IMR-90 (cell line): Measurements from ENCODE around the gene MECP2. TPM values are rescaled to one million over a fixed set of nuclear protein-coding genes. Genes with fewer than 3 reads are reported as not detected.

Experiments used
- ATAC-seq: fragments of 200-7000 bp; cut with Tn5 transposase; 2 replicates; pipeline ENCODE4 v1.9.1; 2020; ENCODE audit warnings: low read depth, mild to moderate bottlenecking, moderate library complexity
- BruUV-seq: library from RNA; stranded (reverse); fragments of 400-500 nt; replicated peaks from 2 replicates; lab custom pipeline; 2021; lab: Mats Ljungman, UMichigan
- CTCF ChIA-PET: fragments of 300-600 bp; formaldehyde crosslinking; extraction: SDS; loops from one replicate; lab custom pipeline; 2021; ENCODE audit warnings: antibody characterized with exemption; lab: Yijun Ruan, JAX
- POLR2A ChIA-PET: fragments of 300-600 bp; sonication (Branson Sonifier 250); formaldehyde crosslinking; loops from one replicate; lab custom pipeline; 2022; ENCODE audit warnings: antibody characterized with exemption; ENCODE audit not compliant: unreplicated experiment; lab: Charles Lee
- DNase-seq: peaks from one replicate; pipeline ENCODE4 v3.0.0; 2013
- H2AFZ ChIP-seq: replicated peaks from 2 replicates; pipeline ENCODE3; 2013; ENCODE audit warnings: low read length, mild to moderate bottlenecking; ENCODE audit not compliant: poor library complexity
- H2AK5ac ChIP-seq: 2 replicates; pipeline ENCODE4 v1.6.1; 2013; ENCODE audit warnings: low read depth, low read length, inconsistent platforms
- H2AK9ac ChIP-seq: replicated peaks from 2 replicates; pipeline ENCODE3; 2013; ENCODE audit warnings: mild to moderate bottlenecking, low read depth, low read length, moderate library complexity; ENCODE audit not compliant: poor library complexity
- H2BK120ac ChIP-seq: 2 replicates; pipeline ENCODE4 v1.6.1; 2013; ENCODE audit warnings: low read depth, low read length, inconsistent platforms
- H2BK15ac ChIP-seq: 3 replicates; pipeline ENCODE4 v1.6.1; 2013; ENCODE audit warnings: low read depth, low read length, inconsistent platforms
- H2BK20ac ChIP-seq: 2 replicates; pipeline ENCODE4 v1.6.1; 2013; ENCODE audit warnings: low read depth, mild to moderate bottlenecking, inconsistent platforms, low read length, moderate library complexity
- H2BK5ac ChIP-seq: 2 replicates; pipeline ENCODE4 v1.6.1; 2013; ENCODE audit warnings: mild to moderate bottlenecking, low read depth, low read length, inconsistent platforms; ENCODE audit not compliant: poor library complexity, severe bottlenecking
- H3K14ac ChIP-seq: replicated peaks from 2 replicates; pipeline ENCODE4 v1.6.1; 2013; ENCODE audit warnings: low read depth, low read length, inconsistent platforms
- H3K18ac ChIP-seq: 2 replicates; pipeline ENCODE4 v1.6.1; 2013; ENCODE audit warnings: low read depth, low read length, control low read depth
- H3K23ac ChIP-seq: 2 replicates; pipeline ENCODE4 v1.6.1; 2013; ENCODE audit warnings: low read depth, low read length, inconsistent platforms
- H3K27ac ChIP-seq: 2 replicates; pipeline ENCODE4 v1.5.1; 2013; ENCODE audit warnings: mild to moderate bottlenecking, control low read depth, low read length; ENCODE audit not compliant: insufficient read depth
- H3K27me3 ChIP-seq: 2 replicates; pipeline ENCODE4 v1.6.1; 2013; ENCODE audit warnings: low read length; ENCODE audit not compliant: control insufficient read depth, insufficient read depth
- H3K36me3 ChIP-seq: 2 replicates; pipeline ENCODE4 v1.6.1; 2013; ENCODE audit warnings: low read length, mixed read lengths; ENCODE audit not compliant: control insufficient read depth, insufficient read depth
- H3K4ac ChIP-seq: 2 replicates; pipeline ENCODE4 v1.6.1; 2013; ENCODE audit warnings: low read depth, low read length, inconsistent platforms
- H3K4me1 ChIP-seq: 2 replicates; pipeline ENCODE4 v1.6.1; 2013; ENCODE audit warnings: low read length, mixed read lengths; ENCODE audit not compliant: control insufficient read depth, insufficient read depth
- H3K4me2 ChIP-seq: 2 replicates; pipeline ENCODE4 v1.6.1; 2013; ENCODE audit warnings: low read depth, mild to moderate bottlenecking, control low read depth, low read length, moderate library complexity
- H3K4me3 ChIP-seq: 2 replicates; pipeline ENCODE4 v1.5.1; 2013; ENCODE audit warnings: low read depth, mild to moderate bottlenecking, control low read depth, low read length, moderate library complexity; ENCODE audit not compliant: insufficient read depth
- H3K56ac ChIP-seq: 2 replicates; pipeline ENCODE4 v1.6.1; 2013; ENCODE audit warnings: low read length, inconsistent platforms; ENCODE audit not compliant: insufficient read depth; ENCODE audit errors: extremely low read depth
- H3K79me1 ChIP-seq, 2 experiments: 2 replicates each; pipeline ENCODE4 v1.6.1; 2013; ENCODE audit warnings: low read length in 2 of 2, inconsistent platforms in 1 of 2, low read depth in 1 of 2
- H3K9ac ChIP-seq: 2 replicates; pipeline ENCODE4 v1.6.1; 2013; ENCODE audit warnings: low read depth, low read length, control low read depth
- H3K9me1 ChIP-seq: 2 replicates; pipeline ENCODE4 v1.6.1; 2013; ENCODE audit warnings: low read length, inconsistent platforms; ENCODE audit not compliant: insufficient read depth
- H3K9me3 ChIP-seq: 2 replicates; pipeline ENCODE4 v1.6.1; 2013; ENCODE audit warnings: low read length; ENCODE audit not compliant: control insufficient read depth, insufficient read depth
- H4K20me1 ChIP-seq: 2 replicates; pipeline ENCODE4 v1.6.1; 2013; ENCODE audit warnings: low read length, inconsistent platforms; ENCODE audit not compliant: insufficient read depth
- H4K5ac ChIP-seq: 2 replicates; pipeline ENCODE4 v1.6.1; 2013; ENCODE audit warnings: mild to moderate bottlenecking, low read depth, low read length, control low read depth
- H4K8ac ChIP-seq, 2 experiments: 2 replicates each; pipeline ENCODE4 v1.6.1; 2013; ENCODE audit warnings: low read depth in 2 of 2, low read length in 2 of 2, control low read depth in 1 of 2, inconsistent platforms in 1 of 2
- H4K91ac ChIP-seq: 2 replicates; pipeline ENCODE4 v1.6.1; 2013; ENCODE audit warnings: low read depth, low read length, inconsistent platforms; ENCODE audit not compliant: insufficient read depth
- CHD1 ChIP-seq: IDR thresholded peaks from 2 replicates; pipeline ENCODE4 v1.6.1; 2012; ENCODE audit warnings: low read depth, low read length, improper control_type of control experiment
- FOS ChIP-seq: fragments of 150-350 bp; IDR thresholded peaks from 2 replicates; pipeline ENCODE4 v1.6.1; 2016; ENCODE audit warnings: low read depth, low read length
- MAFK ChIP-seq: IDR thresholded peaks from 2 replicates; pipeline ENCODE4 v1.6.1; 2012; ENCODE audit warnings: low read depth, low read length, improper control_type of control experiment
- RCOR1 ChIP-seq: IDR thresholded peaks from 2 replicates; pipeline ENCODE4 v1.6.1; 2012; ENCODE audit warnings: mild to moderate bottlenecking, low read length, improper control_type of control experiment; ENCODE audit not compliant: insufficient replicate concordance
- USF2 ChIP-seq: fragments of 150-350 bp; IDR thresholded peaks from 2 replicates; pipeline ENCODE4 v1.6.1; 2017; ENCODE audit warnings: mild to moderate bottlenecking, antibody characterized with exemption, low read length, low read depth
- WGBS, 2 experiments: methylation state at CpG; one replicate each; pipeline versions ENCODE4 v1.1.5 to v1.1.7; 2013; ENCODE audit warnings: missing lambda C conversion rate in 2 of 2; ENCODE audit not compliant: insufficient read length in 1 of 2; ENCODE audit errors: extremely low coverage in 2 of 2; 5-methylcytosine and 5-hydroxymethylcytosine counted together
- dilution Hi-C: fragments of 300-500 bp; cut with HindIII; formaldehyde crosslinking; loops from one replicate; pipeline ENCODE4 v1.14.3; 2018; ENCODE audit warnings: low sequenced_read_pairs; ENCODE audit not compliant: unreplicated experiment
- in situ Hi-C: fragments of 300-500 bp; cut with MboI; formaldehyde crosslinking; loops from 3 replicates; pipeline ENCODE4 v1.14.3; 2019; ENCODE audit warnings: low sequenced_read_pairs, inconsistent platforms, mixed read lengths
- intact Hi-C: fragments of 100-400 bp; cut with micrococcal nuclease; formaldehyde crosslinking; loops from 2 replicates; pipeline ENCODE4 v1.10.0; 2022
- polyA plus RNA-seq, 3 experiments: library from polyadenylated mRNA; depleted of rRNA; stranded (reverse); fragments of >200 nt; gene quantifications; 2 replicates each; pipeline ENCODE4 v1.2.3, GENCODE V29; 2012; ENCODE audit warnings: low replicate concordance in 1 of 3
- total RNA-seq: library from RNA; depleted of rRNA; stranded (reverse); fragments of >200 nt; gene quantifications from 2 replicates; pipeline ENCODE4 v1.2.3, GENCODE V29; 2012
- TF ChIP-seq, protein P1 (sequence below): fragments of 150-350 bp; IDR thresholded peaks from 2 replicates; pipeline ENCODE4 v1.6.1; 2016; ENCODE audit warnings: low read depth, mild to moderate bottlenecking, low read length, moderate library complexity, borderline replicate concordance

Gene MECP2
- total and polyA plus RNA-seq, 2 of the 4 experiments (the other 2 are of a cell fraction), result 8.4 to 10.1 TPM

DNA sequence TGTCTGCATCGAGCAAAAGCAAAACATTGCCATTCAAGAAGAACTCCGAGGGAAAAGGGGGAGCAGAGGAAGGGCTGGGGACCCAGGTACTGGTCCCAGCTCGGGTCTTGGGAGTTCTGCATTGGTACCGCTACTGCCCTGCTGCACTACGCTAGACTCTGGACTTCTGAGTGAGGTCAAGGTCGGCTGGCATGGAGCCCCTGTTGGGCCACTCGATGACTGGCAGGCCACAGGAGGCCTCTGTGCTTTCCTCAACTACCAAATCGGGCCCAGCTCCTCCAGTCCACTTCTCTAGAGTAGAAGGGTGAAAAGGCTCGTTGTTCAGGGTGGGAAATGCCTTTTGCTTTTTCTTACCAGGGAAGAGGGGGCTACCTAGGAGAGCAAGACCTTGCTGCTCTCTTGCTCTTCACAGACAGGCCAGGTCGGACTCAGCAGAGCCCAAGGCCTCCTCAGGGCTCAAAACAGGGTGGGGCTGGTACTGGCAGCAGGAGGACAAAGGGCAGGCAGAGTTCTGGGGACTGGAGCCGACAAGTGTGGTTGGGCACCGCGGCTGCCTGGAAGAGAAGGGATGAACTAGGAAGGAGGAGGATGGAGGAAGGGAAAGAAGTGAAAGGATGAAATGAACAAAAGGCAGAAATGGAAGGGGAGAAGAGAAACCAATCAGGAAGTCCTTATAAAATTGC, 68.9 kb downstream of the MECP2 start:
- DNase-seq (no peak), ATAC-seq (no peak)
- Histone ChIP-seq H3K56ac (no peak overlapping the region), H2AK9ac (no peak overlapping the region), H3K9ac (no peak overlapping the region), H2BK120ac (no peak overlapping the region), H3K27ac (no peak overlapping the region), H3K9me1 (peaks cover 5% of the 10 kb centered on the region; the same call in 1 of the 2 replicates), H2BK5ac (no peak overlapping the region), H3K4me1 (no peaks in the 10 kb centered on the region; the same call in 1 of the 2 replicates), H3K4me2 (no peak overlapping the region), H2AK5ac (no peak overlapping the region), H3K9me3 (no peaks in the 10 kb centered on the region), H3K23ac (no peak overlapping the region), H4K5ac (no peak overlapping the region), H3K4ac (no peak overlapping the region), H3K14ac (no peak overlapping the region), H3K79me1 (peaks cover 15% of the 10 kb centered on the region in 2 experiments; a peak in 3 of 4 replicates), H4K91ac (no peak overlapping the region), H4K8ac (no peak overlapping the region), H4K20me1 (peaks cover 15% of the 10 kb centered on the region; the same call in 1 of the 2 replicates), H3K18ac (no peak overlapping the region), H3K36me3 (peaks cover 18% of the 10 kb centered on the region), H2BK15ac (no peak overlapping the region), H3K4me3 (no peak overlapping the region), H3K27me3 (no peaks in the 10 kb centered on the region; the same call in 1 of the 2 replicates), H2BK20ac (no peak overlapping the region), H2AFZ (no peak overlapping the region)
- WGBS, 2 experiments, result 76% methylated on average over 5 of the region's 13 CpGs; no CpG with 5 or more reads in 1 of the 2 experiments
- TF ChIP-seq MAFK (no peak), USF2 (no peak), CHD1 (no peak), RCOR1 (no peak), FOS (no peak)
- TF ChIP-seq, protein P1, sequence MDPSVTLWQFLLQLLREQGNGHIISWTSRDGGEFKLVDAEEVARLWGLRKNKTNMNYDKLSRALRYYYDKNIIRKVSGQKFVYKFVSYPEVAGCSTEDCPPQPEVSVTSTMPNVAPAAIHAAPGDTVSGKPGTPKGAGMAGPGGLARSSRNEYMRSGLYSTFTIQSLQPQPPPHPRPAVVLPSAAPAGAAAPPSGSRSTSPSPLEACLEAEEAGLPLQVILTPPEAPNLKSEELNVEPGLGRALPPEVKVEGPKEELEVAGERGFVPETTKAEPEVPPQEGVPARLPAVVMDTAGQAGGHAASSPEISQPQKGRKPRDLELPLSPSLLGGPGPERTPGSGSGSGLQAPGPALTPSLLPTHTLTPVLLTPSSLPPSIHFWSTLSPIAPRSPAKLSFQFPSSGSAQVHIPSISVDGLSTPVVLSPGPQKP, result no peak
- ChIA-PET POLR2A (no interaction called here), CTCF (no interaction called here)
- no TSS peak for BruUV-seq
- dilution Hi-C loops (no loop called here), in situ Hi-C loops (no loop called here), intact Hi-C loops (no loop called here)
